ENCODE data around the gene KRT86. TPM values are rescaled to one million over a fixed set of nuclear protein-coding genes. Genes with fewer than 3 reads are reported as not detected.
"Not testable (repeated sequence)": the region's sequence is repeated elsewhere in the genome, so short reads cannot be mapped to it uniquely, and the experiment has no call there.

KRT86 gene
- total and polyA plus RNA-seq, 2 experiments from 2014 or later: 0.35 TPM; not detected in 1

- H3K4me3 ChIP-seq: no peak overlapping the region
- H3K9me3 ChIP-seq (ENCODE audit: low read depth): no peaks in the 10 kb centered on the region
- H3K27ac ChIP-seq: no peak overlapping the region
- no peak for DNase-seq (ENCODE audit: low read depth in 1 of 2, low spot score in 1 of 2)
- TF ChIP-seq CTCF (IDR thresholded peaks at IDR 0.05; ENCODE audit: low read depth, low read length): no peak
- H3K27me3 ChIP-seq: peaks cover 75% of the 10 kb centered on the region
- H3K4me1 ChIP-seq (ENCODE audit: low read depth): no peaks in the 10 kb centered on the region
- H3K36me3 ChIP-seq: no peaks in the 10 kb centered on the region
These were observed 37.9 kb upstream of the KRT86 start for GRCh38 chr12:52236386-52237050.

- H3K27me3 ChIP-seq: peaks cover 60% of the 10 kb centered on the region
- H3K36me3 ChIP-seq: no peaks in the 10 kb centered on the region
- H3K27ac ChIP-seq: no peak overlapping the region
- H3K4me1 ChIP-seq (ENCODE audit: low read depth): no peaks in the 10 kb centered on the region
- no peak for TF ChIP-seq CTCF (IDR thresholded peaks at IDR 0.05; ENCODE audit: low read depth, low read length)
- no peaks in the 10 kb centered on the region for H3K9me3 ChIP-seq (ENCODE audit: low read depth)
- peak in 1 of 2 donors; percentile 50 for DNase-seq (ENCODE audit: low read depth in 1 of 2, low spot score in 1 of 2)
- no peak overlapping the region for H3K4me3 ChIP-seq
These were observed 36.1 kb upstream of the KRT86 start for GRCh38 chr12:52238207-52238840.

- no peak for DNase-seq (ENCODE audit: low read depth in 1 of 2, low spot score in 1 of 2)
- no peak for TF ChIP-seq CTCF (IDR thresholded peaks at IDR 0.05; ENCODE audit: low read depth, low read length)
- H3K9me3 ChIP-seq (ENCODE audit: low read depth): no peaks in the 10 kb centered on the region
- H3K4me3 ChIP-seq: no peak overlapping the region
- H3K27me3 ChIP-seq: peaks cover 53% of the 10 kb centered on the region
- no peak overlapping the region for H3K27ac ChIP-seq
- no peaks in the 10 kb centered on the region for H3K36me3 ChIP-seq
- H3K4me1 ChIP-seq (ENCODE audit: low read depth): no peaks in the 10 kb centered on the region
These were observed 35.4 kb upstream of the KRT86 start for GRCh38 chr12:52238916-52239646.

GRCh38 chr12:52239767-52240166 is 34.7 kb upstream of the KRT86 start:
- H3K4me1 ChIP-seq (ENCODE audit: low read depth): no peaks in the 10 kb centered on the region

GRCh38 chr12:52240247-52240646 is 34.2 kb upstream of the KRT86 start:
- H3K9me3 ChIP-seq (ENCODE audit: low read depth); H3K4me1 ChIP-seq (ENCODE audit: low read depth); H3K27ac ChIP-seq; H3K36me3 ChIP-seq; H3K4me3 ChIP-seq; DNase-seq (ENCODE audit: low read depth in 1 of 2, low spot score in 1 of 2): not testable (repeated sequence)
- peaks cover 50% of the 10 kb centered on the region for H3K27me3 ChIP-seq

More at GRCh38 chr12:52239767-52240166, 34.7 kb upstream of the KRT86 start:
- Histone ChIP-seq H3K27me3 (peaks cover 52% of the 10 kb centered on the region), H3K4me3 (no peak overlapping the region), H3K27ac (no peak overlapping the region), H3K36me3 (no peaks in the 10 kb centered on the region), H3K9me3 (ENCODE audit: low read depth) (no peaks in the 10 kb centered on the region)
- DNase-seq (ENCODE audit: low read depth in 1 of 2, low spot score in 1 of 2): no peak
- no peak for TF ChIP-seq CTCF (IDR thresholded peaks at IDR 0.05; ENCODE audit: low read depth, low read length)

All from cardiac muscle cell (in vitro differentiated cells and primary cell).